DND-41 (cell line): ENCODE measurements around the gene IQCC.

ENCODE experiments used
- EZH2 ChIP-seq: IDR thresholded peaks from 3 replicates; pipeline ENCODE4 v1.6.1; 2012; ENCODE audit warnings: borderline replicate concordance, low read depth, mild to moderate bottlenecking, moderate library complexity, low read length, inconsistent platforms; ENCODE audit not compliant: severe bottlenecking
- TF ChIP-seq, protein P1 (sequence below): IDR thresholded peaks from 2 replicates; pipeline ENCODE4 v1.5.1; 2012; ENCODE audit warnings: borderline replicate concordance, low read length, moderate library complexity, mild to moderate bottlenecking; ENCODE audit not compliant: poor library complexity, severe bottlenecking; ENCODE audit errors: extremely low read depth

DNA sequence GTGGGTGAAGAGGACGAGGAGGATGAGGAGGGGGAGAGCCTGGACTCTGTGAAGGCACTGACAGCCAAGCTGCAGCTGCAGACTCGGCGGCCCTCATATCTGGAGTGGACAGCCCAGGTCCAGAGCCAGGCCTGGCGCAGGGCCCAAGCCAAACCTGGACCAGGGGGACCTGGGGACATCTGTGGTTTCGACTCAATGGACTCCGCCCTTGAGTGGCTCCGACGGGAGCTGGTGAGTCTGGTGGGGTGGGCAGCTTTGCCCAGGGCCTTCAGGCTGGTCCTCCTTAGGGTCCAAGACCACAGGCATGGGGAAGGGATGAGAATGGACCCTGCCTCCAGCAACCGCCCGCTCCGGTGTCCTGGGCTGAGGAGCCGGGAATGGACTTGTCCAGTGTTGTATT lies 42.0 kb downstream of the IQCC start:
- TF ChIP-seq, protein P1, sequence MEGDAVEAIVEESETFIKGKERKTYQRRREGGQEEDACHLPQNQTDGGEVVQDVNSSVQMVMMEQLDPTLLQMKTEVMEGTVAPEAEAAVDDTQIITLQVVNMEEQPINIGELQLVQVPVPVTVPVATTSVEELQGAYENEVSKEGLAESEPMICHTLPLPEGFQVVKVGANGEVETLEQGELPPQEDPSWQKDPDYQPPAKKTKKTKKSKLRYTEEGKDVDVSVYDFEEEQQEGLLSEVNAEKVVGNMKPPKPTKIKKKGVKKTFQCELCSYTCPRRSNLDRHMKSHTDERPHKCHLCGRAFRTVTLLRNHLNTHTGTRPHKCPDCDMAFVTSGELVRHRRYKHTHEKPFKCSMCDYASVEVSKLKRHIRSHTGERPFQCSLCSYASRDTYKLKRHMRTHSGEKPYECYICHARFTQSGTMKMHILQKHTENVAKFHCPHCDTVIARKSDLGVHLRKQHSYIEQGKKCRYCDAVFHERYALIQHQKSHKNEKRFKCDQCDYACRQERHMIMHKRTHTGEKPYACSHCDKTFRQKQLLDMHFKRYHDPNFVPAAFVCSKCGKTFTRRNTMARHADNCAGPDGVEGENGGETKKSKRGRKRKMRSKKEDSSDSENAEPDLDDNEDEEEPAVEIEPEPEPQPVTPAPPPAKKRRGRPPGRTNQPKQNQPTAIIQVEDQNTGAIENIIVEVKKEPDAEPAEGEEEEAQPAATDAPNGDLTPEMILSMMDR, result no peak
- TF ChIP-seq EZH2, result no peak
